Measurements from ENCODE around the gene WDR72.

GRCh38 chr15:53625260-53625659 lies 134.2 kb downstream of the WDR72 start:
- TF ChIP-seq, protein P1, sequence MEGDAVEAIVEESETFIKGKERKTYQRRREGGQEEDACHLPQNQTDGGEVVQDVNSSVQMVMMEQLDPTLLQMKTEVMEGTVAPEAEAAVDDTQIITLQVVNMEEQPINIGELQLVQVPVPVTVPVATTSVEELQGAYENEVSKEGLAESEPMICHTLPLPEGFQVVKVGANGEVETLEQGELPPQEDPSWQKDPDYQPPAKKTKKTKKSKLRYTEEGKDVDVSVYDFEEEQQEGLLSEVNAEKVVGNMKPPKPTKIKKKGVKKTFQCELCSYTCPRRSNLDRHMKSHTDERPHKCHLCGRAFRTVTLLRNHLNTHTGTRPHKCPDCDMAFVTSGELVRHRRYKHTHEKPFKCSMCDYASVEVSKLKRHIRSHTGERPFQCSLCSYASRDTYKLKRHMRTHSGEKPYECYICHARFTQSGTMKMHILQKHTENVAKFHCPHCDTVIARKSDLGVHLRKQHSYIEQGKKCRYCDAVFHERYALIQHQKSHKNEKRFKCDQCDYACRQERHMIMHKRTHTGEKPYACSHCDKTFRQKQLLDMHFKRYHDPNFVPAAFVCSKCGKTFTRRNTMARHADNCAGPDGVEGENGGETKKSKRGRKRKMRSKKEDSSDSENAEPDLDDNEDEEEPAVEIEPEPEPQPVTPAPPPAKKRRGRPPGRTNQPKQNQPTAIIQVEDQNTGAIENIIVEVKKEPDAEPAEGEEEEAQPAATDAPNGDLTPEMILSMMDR (IDR thresholded peaks at IDR 0.05), result no peak
- TF ChIP-seq POLR2A (IDR thresholded peaks at IDR 0.05), result no peak

All from testis (tissue), 2 donors.